PFSK-1 (cell line): ENCODE measurements around the gene GCNT1.

Experiments used
- FOXP2 ChIP-seq: optimal IDR thresholded peaks from 2 replicates; pipeline ENCODE3; 2011; ENCODE audit warnings: borderline replicate concordance, control low read depth, inconsistent platforms; ENCODE audit not compliant: insufficient read depth; ENCODE audit errors: extremely low read length, extremely low read depth
- POLR2AphosphoS5 ChIP-seq: IDR thresholded peaks from 2 replicates; pipeline ENCODE4 v1.6.1; 2012; ENCODE audit warnings: low read depth, mild to moderate bottlenecking, control low read depth, low read length, moderate library complexity
- SIN3A ChIP-seq: IDR thresholded peaks from 2 replicates; pipeline ENCODE4 v1.6.1; 2012; ENCODE audit warnings: mild to moderate bottlenecking, low read length, moderate library complexity, borderline replicate concordance; ENCODE audit not compliant: insufficient read depth
- TAF1 ChIP-seq: IDR thresholded peaks from 2 replicates; pipeline ENCODE4 v1.6.1; 2012; ENCODE audit warnings: low read length, control low read depth, borderline replicate concordance; ENCODE audit not compliant: insufficient read depth
- TF ChIP-seq, protein P1 (sequence below), 2 experiments: IDR thresholded peaks; 2 replicates each; pipeline versions ENCODE4 v1.6.1 to v1.8.0; 2011 to 2012; ENCODE audit warnings: low read depth in 2 of 2, low read length in 2 of 2, control low read depth in 1 of 2, inconsistent platforms in 1 of 2, mild to moderate bottlenecking in 1 of 2, moderate library complexity in 1 of 2; ENCODE audit not compliant: insufficient read depth in 1 of 2

GCNT1 gene

DNA sequence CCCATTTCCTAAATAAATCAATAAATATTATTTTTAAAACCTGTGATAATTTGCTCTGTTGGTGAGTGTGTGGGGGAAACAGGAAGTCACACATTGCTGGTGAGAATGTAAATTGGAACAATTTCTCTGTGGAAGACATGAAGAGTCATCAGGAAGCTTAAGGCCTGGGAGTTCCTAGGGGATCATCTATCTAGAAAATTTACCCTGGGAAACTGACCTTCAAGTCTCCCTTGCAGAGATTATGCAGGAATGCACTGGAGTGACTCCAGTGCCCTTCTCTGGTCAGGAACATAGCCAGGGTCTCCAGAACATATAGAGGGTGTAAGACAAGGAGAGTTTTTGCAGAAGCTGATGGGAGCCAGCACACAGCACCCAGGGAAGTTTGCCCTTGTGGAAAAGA is 13.0 kb upstream of the GCNT1 start:
- no peak for TF ChIP-seq SIN3A
- TF ChIP-seq, protein P1, sequence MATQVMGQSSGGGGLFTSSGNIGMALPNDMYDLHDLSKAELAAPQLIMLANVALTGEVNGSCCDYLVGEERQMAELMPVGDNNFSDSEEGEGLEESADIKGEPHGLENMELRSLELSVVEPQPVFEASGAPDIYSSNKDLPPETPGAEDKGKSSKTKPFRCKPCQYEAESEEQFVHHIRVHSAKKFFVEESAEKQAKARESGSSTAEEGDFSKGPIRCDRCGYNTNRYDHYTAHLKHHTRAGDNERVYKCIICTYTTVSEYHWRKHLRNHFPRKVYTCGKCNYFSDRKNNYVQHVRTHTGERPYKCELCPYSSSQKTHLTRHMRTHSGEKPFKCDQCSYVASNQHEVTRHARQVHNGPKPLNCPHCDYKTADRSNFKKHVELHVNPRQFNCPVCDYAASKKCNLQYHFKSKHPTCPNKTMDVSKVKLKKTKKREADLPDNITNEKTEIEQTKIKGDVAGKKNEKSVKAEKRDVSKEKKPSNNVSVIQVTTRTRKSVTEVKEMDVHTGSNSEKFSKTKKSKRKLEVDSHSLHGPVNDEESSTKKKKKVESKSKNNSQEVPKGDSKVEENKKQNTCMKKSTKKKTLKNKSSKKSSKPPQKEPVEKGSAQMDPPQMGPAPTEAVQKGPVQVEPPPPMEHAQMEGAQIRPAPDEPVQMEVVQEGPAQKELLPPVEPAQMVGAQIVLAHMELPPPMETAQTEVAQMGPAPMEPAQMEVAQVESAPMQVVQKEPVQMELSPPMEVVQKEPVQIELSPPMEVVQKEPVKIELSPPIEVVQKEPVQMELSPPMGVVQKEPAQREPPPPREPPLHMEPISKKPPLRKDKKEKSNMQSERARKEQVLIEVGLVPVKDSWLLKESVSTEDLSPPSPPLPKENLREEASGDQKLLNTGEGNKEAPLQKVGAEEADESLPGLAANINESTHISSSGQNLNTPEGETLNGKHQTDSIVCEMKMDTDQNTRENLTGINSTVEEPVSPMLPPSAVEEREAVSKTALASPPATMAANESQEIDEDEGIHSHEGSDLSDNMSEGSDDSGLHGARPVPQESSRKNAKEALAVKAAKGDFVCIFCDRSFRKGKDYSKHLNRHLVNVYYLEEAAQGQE (IDR thresholded peaks at IDR 0.05; ENCODE audit: insufficient read depth in 1 of 2, low read depth in 2 of 2, low read length in 2 of 2) = no peak
- TF ChIP-seq POLR2AphosphoS5 = no peak
- TF ChIP-seq TAF1 = no peak
- no peak for TF ChIP-seq FOXP2

- TF ChIP-seq FOXP2 (no peak), POLR2AphosphoS5 (no peak), TAF1 (no peak)
- TF ChIP-seq, protein P1 (IDR thresholded peaks at IDR 0.05; ENCODE audit: insufficient read depth in 1 of 2, low read depth in 2 of 2, low read length in 2 of 2) = no peak
These were observed 10.5 kb upstream of the GCNT1 start for GRCh38 chr9:76448501-76448900.

- TF ChIP-seq SIN3A (no peak), TAF1 (no peak), POLR2AphosphoS5 (no peak), FOXP2 (no peak)
- TF ChIP-seq, protein P1 (IDR thresholded peaks at IDR 0.05; ENCODE audit: insufficient read depth in 1 of 2, low read depth in 2 of 2, low read length in 2 of 2) = no peak
These were observed 7.7 kb upstream of the GCNT1 start for GRCh38 chr9:76451234-76451633.

GRCh38 chr9:76452839-76453238 is 6.1 kb upstream of the GCNT1 start:
- TF ChIP-seq TAF1 = no peak
- TF ChIP-seq, protein P1 (IDR thresholded peaks at IDR 0.05; ENCODE audit: insufficient read depth in 1 of 2, low read depth in 2 of 2, low read length in 2 of 2) = no peak
- no peak for TF ChIP-seq POLR2AphosphoS5
- no peak for TF ChIP-seq SIN3A
- TF ChIP-seq FOXP2 = no peak

DNA sequence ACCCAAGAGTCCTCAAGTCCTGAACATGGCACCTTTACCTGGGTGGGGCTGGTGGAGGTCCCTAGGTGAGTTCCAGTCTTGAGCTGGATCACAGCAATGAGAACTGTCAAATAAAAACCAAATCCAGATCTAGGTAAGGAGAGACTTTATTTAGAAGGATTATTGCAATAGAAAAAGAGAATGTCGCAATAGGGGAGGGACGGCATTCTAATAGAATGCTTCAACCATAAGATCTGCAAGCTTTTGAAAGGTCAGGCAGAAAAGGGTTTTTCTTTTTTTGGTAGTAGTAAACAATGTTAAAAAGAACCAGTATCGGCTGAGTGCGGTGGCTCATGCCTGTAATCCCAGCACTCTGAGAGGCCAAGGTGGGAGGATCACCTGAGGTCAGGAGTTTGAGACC is 5.2 kb upstream of the GCNT1 start:
- TF ChIP-seq, protein P1 (IDR thresholded peaks at IDR 0.05; ENCODE audit: insufficient read depth in 1 of 2, low read depth in 2 of 2, low read length in 2 of 2) = no peak
- TF ChIP-seq FOXP2 = no peak
- no peak for TF ChIP-seq SIN3A
- TF ChIP-seq TAF1 = no peak
- no peak for TF ChIP-seq POLR2AphosphoS5
